CD14-positive monocyte (primary cell): ENCODE measurements around the gene SYDE2. TPM values are rescaled to one million over a fixed set of nuclear protein-coding genes. Genes with fewer than 3 reads are reported as not detected.

ENCODE experiments used
- DNase-seq, 3 donors: peaks; one replicate each; pipeline ENCODE4 v3.0.0-alpha.2; 2011 to 2022
- H2AFZ ChIP-seq: 2 replicates; pipeline ENCODE4 v1.6.0; 2012; ENCODE audit warnings: mild to moderate bottlenecking, low read depth, low read length, inconsistent platforms; ENCODE audit not compliant: insufficient read depth, poor library complexity, severe bottlenecking
- H3K27ac ChIP-seq, 2 donors: 1 replicate in 1 of 2; 2 replicates in 1 of 2; pipeline ENCODE4 v1.5.1; 2012 to 2013; ENCODE audit warnings: low read length in 2 of 2, control low read depth in 1 of 2, inconsistent platforms in 1 of 2, low read depth in 1 of 2, mild to moderate bottlenecking in 1 of 2
- H3K27me3 ChIP-seq, 2 donors: one replicate each; pipeline versions ENCODE4 v1.6.0 to v1.6.1; 2011 to 2013; ENCODE audit warnings: low read length in 2 of 2; ENCODE audit not compliant: control insufficient read depth in 2 of 2, insufficient read depth in 2 of 2
- H3K36me3 ChIP-seq, 2 donors: replicated peaks in 1 of 2; 1 replicate in 1 of 2; 2 replicates in 1 of 2; pipeline versions ENCODE4 v1.5.1 to v1.6.1; 2012 to 2013; ENCODE audit warnings: low read length in 2 of 2, control low read depth in 1 of 2, inconsistent platforms in 1 of 2, mild to moderate bottlenecking in 1 of 2; ENCODE audit not compliant: insufficient read depth in 2 of 2, control insufficient read depth in 1 of 2
- H3K4me1 ChIP-seq, 2 donors: 1 replicate in 1 of 2; 2 replicates in 1 of 2; pipeline versions ENCODE4 v1.5.1 to v1.6.1; 2012 to 2013; ENCODE audit warnings: low read length in 2 of 2, control low read depth in 1 of 2, inconsistent platforms in 1 of 2, mild to moderate bottlenecking in 1 of 2, moderate library complexity in 1 of 2; ENCODE audit not compliant: insufficient read depth in 2 of 2, control insufficient read depth in 1 of 2
- H3K4me2 ChIP-seq: replicated peaks from 2 replicates; pipeline ENCODE3; 2012; ENCODE audit warnings: low read length, moderate library complexity, mild to moderate bottlenecking; ENCODE audit not compliant: poor library complexity, severe bottlenecking; ENCODE audit errors: extremely low read depth
- H3K4me3 ChIP-seq, 3 experiments: fragments of 200-600 bp in 1 of 3; sonication (generic) in 1 of 3; replicated peaks in 1 of 3; 1 replicate in 2 of 3; 2 replicates in 1 of 3; pipeline ENCODE4 v1.5.1; 2011 to 2013; ENCODE audit warnings: low read length in 3 of 3, mild to moderate bottlenecking in 3 of 3, control low read depth in 2 of 3, low read depth in 2 of 3, inconsistent platforms in 1 of 3, moderate library complexity in 1 of 3
- H3K79me2 ChIP-seq: 2 replicates; pipeline ENCODE4 v1.6.0; 2012; ENCODE audit warnings: mild to moderate bottlenecking, control low read depth, inconsistent platforms, low read length, moderate library complexity; ENCODE audit not compliant: insufficient read depth
- H3K9ac ChIP-seq: 2 replicates; pipeline ENCODE4 v1.6.0; 2017; ENCODE audit warnings: low read length, mild to moderate bottlenecking; ENCODE audit not compliant: insufficient read depth, poor library complexity, severe bottlenecking
- H3K9me3 ChIP-seq, 2 donors: replicated peaks in 1 of 2; 1 replicate in 1 of 2; 2 replicates in 1 of 2; pipeline versions ENCODE4 v1.5.1 to v1.6.1; 2012 to 2013; ENCODE audit warnings: low read length in 2 of 2, control low read depth in 1 of 2; ENCODE audit not compliant: control insufficient read depth in 1 of 2, insufficient read depth in 1 of 2
- H4K20me1 ChIP-seq: 2 replicates; pipeline ENCODE4 v1.6.0; 2012; ENCODE audit warnings: mild to moderate bottlenecking, low read length, control low read depth, moderate library complexity; ENCODE audit not compliant: insufficient read depth
- H3K27ac Mint-ChIP-seq, 7 donors: one replicate each; pipeline ENCODE4 v1.8.0; 2020; ENCODE audit warnings: mild to moderate bottlenecking in 7 of 7, mixed read lengths in 7 of 7, moderate library complexity in 6 of 7, inconsistent platforms in 2 of 7
- H3K27me3 Mint-ChIP-seq, 3 donors: one replicate each; pipeline ENCODE4 v1.8.0; 2021 to 2022; ENCODE audit warnings: low read depth in 3 of 3, mild to moderate bottlenecking in 3 of 3, mixed read lengths in 3 of 3, moderate library complexity in 3 of 3, inconsistent platforms in 1 of 3
- H3K36me3 Mint-ChIP-seq, 2 donors: one replicate each; pipeline ENCODE4 v1.8.0; 2020; ENCODE audit warnings: mixed read lengths in 2 of 2, inconsistent platforms in 1 of 2, mild to moderate bottlenecking in 1 of 2
- H3K4me1 Mint-ChIP-seq: one replicate; pipeline ENCODE4 v1.8.0; 2020; ENCODE audit warnings: mild to moderate bottlenecking, mixed read lengths
- H3K4me3 Mint-ChIP-seq, 2 donors: one replicate each; pipeline ENCODE4 v1.8.0; 2020; ENCODE audit warnings: mild to moderate bottlenecking in 2 of 2, mixed read lengths in 2 of 2, moderate library complexity in 1 of 2
- H3K9me3 Mint-ChIP-seq, 7 donors: one replicate each; pipeline ENCODE4 v1.8.0; 2020 to 2022; ENCODE audit warnings: mixed read lengths in 7 of 7, mild to moderate bottlenecking in 6 of 7, moderate library complexity in 6 of 7, inconsistent platforms in 2 of 7
- WGBS: methylation state at CpG from one replicate; pipeline ENCODE4 v1.1.5; 2013; ENCODE audit warnings: missing lambda C conversion rate; ENCODE audit not compliant: insufficient coverage; 5-methylcytosine and 5-hydroxymethylcytosine counted together
- intact Hi-C, 2 donors: fragments of 100-400 bp; cut with micrococcal nuclease; formaldehyde crosslinking; loops; one replicate each; pipeline versions ENCODE4 v1.15.0 to v1.15.1; 2023
- polyA plus RNA-seq, 3 donors: library from polyadenylated mRNA; depleted of rRNA in 1 of 3; unstranded in 2 of 3; stranded (reverse) in 1 of 3; fragments of 300-500 nt in 2 of 3; fragments of >200 nt in 1 of 3; fragmentation: Illumina TruSeq in 2 of 3; gene quantifications; 1 replicate in 2 of 3; 2 replicates in 1 of 3; pipeline ENCODE4 v1.2.3, GENCODE V29; 2012 to 2021
- TF ChIP-seq, protein P1 (sequence below): fragments of 200-600 bp; IDR thresholded peaks from one replicate; pipeline ENCODE4 v1.8.0; 2022; ENCODE audit warnings: antibody characterized with exemption, mild to moderate bottlenecking

The SYDE2 gene
- polyA plus RNA-seq, 3 donors, result not detected

DNA sequence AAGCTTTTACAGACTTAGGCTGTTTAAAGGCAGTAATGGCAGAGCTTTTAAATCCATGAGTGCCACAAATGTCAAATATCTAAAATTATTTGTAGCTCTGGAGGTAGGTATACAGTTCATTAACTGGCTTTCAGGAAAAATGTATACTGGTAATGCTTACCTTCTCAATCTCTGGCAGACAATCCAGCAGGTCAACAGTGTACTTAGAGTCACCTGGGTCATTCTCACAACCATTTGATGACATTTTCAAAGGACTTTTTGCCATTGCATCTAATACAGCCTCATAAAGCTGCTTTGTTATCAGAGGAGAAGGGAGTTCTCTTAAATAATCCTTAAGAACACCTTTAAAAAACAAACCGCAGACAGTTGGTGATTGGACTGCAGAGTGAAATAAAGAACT is 31.9 kb downstream of the SYDE2 start:
- Histone ChIP-seq H3K27me3 (no peaks in the 10 kb centered on the region), H3K9ac (no peak overlapping the region), H3K4me3 (no peak overlapping the region), H3K4me1 (no peaks in the 10 kb centered on the region), H3K27ac (no peak overlapping the region), H3K36me3 (no peaks in the 10 kb centered on the region), H2AFZ (no peak overlapping the region), H4K20me1 (no peaks in the 10 kb centered on the region), H3K79me2 (no peaks in the 10 kb centered on the region), H3K9me3 (no peaks in the 10 kb centered on the region), H3K4me2 (no peak overlapping the region)
- no peak for DNase-seq
- H3K27me3 Mint-ChIP-seq, result peaks cover 0 to 2% (median 0%) of the 10 kb centered on the region in 3 donors
- no CpG with 5 or more reads among the region's 1 CpG for WGBS
- TF ChIP-seq, protein P1, sequence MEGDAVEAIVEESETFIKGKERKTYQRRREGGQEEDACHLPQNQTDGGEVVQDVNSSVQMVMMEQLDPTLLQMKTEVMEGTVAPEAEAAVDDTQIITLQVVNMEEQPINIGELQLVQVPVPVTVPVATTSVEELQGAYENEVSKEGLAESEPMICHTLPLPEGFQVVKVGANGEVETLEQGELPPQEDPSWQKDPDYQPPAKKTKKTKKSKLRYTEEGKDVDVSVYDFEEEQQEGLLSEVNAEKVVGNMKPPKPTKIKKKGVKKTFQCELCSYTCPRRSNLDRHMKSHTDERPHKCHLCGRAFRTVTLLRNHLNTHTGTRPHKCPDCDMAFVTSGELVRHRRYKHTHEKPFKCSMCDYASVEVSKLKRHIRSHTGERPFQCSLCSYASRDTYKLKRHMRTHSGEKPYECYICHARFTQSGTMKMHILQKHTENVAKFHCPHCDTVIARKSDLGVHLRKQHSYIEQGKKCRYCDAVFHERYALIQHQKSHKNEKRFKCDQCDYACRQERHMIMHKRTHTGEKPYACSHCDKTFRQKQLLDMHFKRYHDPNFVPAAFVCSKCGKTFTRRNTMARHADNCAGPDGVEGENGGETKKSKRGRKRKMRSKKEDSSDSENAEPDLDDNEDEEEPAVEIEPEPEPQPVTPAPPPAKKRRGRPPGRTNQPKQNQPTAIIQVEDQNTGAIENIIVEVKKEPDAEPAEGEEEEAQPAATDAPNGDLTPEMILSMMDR, result no peak
- H3K36me3 Mint-ChIP-seq, result no peaks in the 10 kb centered on the region
- H3K27ac Mint-ChIP-seq, result no peak overlapping the region
- no peaks in the 10 kb centered on the region for H3K9me3 Mint-ChIP-seq
- no peak overlapping the region for H3K4me3 Mint-ChIP-seq
- intact Hi-C loops, result no loop called here
- H3K4me1 Mint-ChIP-seq, result no peaks in the 10 kb centered on the region

DNA sequence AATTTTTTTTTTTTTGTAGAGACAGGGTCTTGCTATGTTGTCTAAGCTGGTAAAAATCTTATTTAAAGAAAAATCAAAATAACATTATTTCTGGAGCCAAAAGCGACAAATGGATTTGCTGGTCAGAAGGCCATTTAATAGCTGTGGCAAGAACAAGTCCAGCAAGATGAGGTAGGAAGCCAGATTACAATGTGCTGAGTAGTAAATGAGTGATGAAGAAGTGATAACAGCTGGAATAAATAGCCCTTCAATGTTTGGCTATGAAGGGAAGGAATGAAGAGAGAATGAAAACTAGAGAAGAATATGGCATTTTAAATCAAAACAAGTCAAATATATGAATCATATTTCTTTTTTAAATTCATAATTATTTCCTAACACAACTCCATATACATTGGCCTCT is 34.5 kb downstream of the SYDE2 start:
- Mint-ChIP-seq H3K27me3 (peaks cover 0 to 2% (median 0%) of the 10 kb centered on the region in 3 donors), H3K4me1 (no peaks in the 10 kb centered on the region), H3K36me3 (no peaks in the 10 kb centered on the region), H3K4me3 (no peak overlapping the region), H3K9me3 (no peaks in the 10 kb centered on the region), H3K27ac (no peak overlapping the region)
- H2AFZ ChIP-seq, result no peak overlapping the region
- H3K4me1 ChIP-seq, result no peaks in the 10 kb centered on the region
- no peaks in the 10 kb centered on the region for H4K20me1 ChIP-seq
- H3K79me2 ChIP-seq, result no peaks in the 10 kb centered on the region
- no peak overlapping the region for H3K9ac ChIP-seq
- no peak overlapping the region for H3K27ac ChIP-seq
- TF ChIP-seq, protein P1, result no peak
- H3K36me3 ChIP-seq, result no peaks in the 10 kb centered on the region
- H3K4me3 ChIP-seq, result no peak overlapping the region
- DNase-seq, result no peak
- 100% methylated on average over 1 of the region's 1 CpG for WGBS
- intact Hi-C loops, result no loop called here
- H3K27me3 ChIP-seq, result no peaks in the 10 kb centered on the region
- no peak overlapping the region for H3K4me2 ChIP-seq
- no peaks in the 10 kb centered on the region for H3K9me3 ChIP-seq
